Measurements from ENCODE around the gene TMEM184C. TPM values are rescaled to one million over a fixed set of nuclear protein-coding genes. Genes with fewer than 3 reads are reported as not detected.

Gene TMEM184C
- total RNA-seq, 3 donors from 2014 or later, result 21.0 to 32.2 (median 26.9) TPM

DNA sequence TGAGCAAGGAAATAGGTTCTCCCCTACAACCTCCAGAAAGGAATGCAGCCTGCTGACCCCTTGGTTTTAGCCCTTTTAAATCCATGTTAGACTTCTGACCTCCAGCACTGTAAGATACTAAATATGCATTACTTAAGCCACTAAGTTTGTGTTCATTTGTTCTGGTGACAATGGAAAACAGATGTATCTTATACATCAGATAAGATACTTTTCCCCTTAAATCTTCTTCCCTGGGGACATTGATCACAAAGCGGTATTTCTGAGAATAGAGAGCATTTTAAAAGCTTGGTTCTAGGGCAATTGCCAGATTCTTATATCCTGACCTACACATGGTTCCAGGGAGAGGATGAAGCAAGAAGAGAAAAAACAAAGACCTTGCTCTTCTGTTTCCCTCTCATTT, 6.5 kb upstream of the TMEM184C start:
- DNase-seq (ENCODE audit: low spot score in 2 of 2), result no peak
- intact Hi-C loops (cut with DNase I; ENCODE audit: low total_unique reads), result no loop called here
- TF ChIP-seq POLR2A (IDR thresholded peaks at IDR 0.05) (no peak), POLR2AphosphoS5 (IDR thresholded peaks at IDR 0.05) (no peak)
- TF ChIP-seq, protein P1, sequence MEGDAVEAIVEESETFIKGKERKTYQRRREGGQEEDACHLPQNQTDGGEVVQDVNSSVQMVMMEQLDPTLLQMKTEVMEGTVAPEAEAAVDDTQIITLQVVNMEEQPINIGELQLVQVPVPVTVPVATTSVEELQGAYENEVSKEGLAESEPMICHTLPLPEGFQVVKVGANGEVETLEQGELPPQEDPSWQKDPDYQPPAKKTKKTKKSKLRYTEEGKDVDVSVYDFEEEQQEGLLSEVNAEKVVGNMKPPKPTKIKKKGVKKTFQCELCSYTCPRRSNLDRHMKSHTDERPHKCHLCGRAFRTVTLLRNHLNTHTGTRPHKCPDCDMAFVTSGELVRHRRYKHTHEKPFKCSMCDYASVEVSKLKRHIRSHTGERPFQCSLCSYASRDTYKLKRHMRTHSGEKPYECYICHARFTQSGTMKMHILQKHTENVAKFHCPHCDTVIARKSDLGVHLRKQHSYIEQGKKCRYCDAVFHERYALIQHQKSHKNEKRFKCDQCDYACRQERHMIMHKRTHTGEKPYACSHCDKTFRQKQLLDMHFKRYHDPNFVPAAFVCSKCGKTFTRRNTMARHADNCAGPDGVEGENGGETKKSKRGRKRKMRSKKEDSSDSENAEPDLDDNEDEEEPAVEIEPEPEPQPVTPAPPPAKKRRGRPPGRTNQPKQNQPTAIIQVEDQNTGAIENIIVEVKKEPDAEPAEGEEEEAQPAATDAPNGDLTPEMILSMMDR (IDR thresholded peaks at IDR 0.05), result no peak
- H3K27ac ChIP-seq, result no peak overlapping the region
- H3K4me1 ChIP-seq, result no peaks in the 10 kb centered on the region
- H3K4me3 ChIP-seq, result no peak overlapping the region
- no peaks in the 10 kb centered on the region for H3K9me3 ChIP-seq
- no peaks in the 10 kb centered on the region for H3K27me3 ChIP-seq
- H3K36me3 ChIP-seq, result no peaks in the 10 kb centered on the region

DNA sequence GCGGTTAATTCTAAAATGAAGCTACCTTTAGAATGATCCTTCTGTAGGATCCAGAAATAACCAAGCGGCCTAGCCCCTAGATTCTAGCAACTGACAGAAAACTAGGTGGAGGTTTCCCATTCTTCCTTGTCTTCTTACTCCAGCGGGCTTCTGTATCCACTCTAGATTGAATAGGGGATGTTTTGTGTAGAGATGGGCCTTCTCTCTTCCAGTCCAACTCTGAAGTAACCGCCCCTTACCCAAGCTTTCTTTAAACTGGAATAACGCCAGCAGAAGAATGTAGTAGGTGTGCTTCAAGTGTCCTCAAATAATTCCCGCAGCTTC, 386 bp upstream of the TMEM184C start:
- intact Hi-C loops (cut with DNase I; ENCODE audit: low total_unique reads), result no loop called here
- TF ChIP-seq POLR2AphosphoS5 (IDR thresholded peaks at IDR 0.05) (no peak), POLR2A (IDR thresholded peaks at IDR 0.05) (no peak)
- TF ChIP-seq, protein P1 (IDR thresholded peaks at IDR 0.05), result no peak
- H3K27me3 ChIP-seq, result no peaks in the 10 kb centered on the region

DNA sequence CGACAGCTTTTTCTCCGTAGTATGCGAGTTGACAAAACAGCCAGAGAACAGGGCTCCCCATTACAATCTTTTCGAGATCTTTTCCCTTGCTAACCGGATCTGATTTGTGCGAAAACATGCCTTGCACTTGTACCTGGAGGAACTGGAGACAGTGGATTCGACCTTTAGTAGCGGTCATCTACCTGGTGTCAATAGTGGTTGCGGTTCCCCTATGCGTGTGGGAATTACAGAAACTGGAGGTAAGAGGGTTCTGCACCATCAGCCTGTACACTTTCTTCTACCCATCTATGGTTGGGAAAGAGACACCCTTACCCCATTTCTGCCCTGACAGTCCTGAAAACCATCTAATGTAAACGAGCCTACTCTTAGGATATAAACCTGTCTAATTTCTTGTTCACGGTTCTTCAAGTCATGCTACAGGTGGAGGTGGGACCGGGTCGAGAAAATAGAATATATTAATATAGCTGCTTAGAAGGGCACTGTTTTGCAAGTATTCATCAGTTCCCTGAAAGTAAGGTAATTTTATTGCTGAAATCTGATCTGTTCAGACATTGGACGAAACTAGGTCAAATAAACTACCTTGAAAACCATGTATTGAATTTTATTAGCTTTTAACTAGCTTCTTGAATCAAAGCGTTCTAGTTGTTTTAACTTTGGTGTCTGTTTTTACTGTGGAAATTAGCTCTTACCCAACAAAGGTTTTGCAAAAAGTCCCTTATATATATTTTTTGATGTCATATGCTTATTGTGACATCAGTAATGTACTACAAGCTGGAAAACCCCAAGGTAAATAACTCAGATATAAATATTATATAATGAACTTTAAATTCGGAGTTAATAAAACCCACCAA, 869 bp downstream of the TMEM184C start:
- no peaks in the 10 kb centered on the region for H3K27me3 ChIP-seq
- intact Hi-C loops (cut with DNase I; ENCODE audit: low total_unique reads), result no loop called here

More for the DNA sequence above, 386 bp upstream of the TMEM184C start:
- H3K4me1 ChIP-seq, result peaks cover 0 to 17% of the 10 kb centered on the region in 2 donors
- no peaks in the 10 kb centered on the region for H3K9me3 ChIP-seq
- H3K4me3 ChIP-seq, result peak overlapping the region; percentile 63 to 92 (median 87)
- peak overlapping the region; percentile 86 to 91 for H3K27ac ChIP-seq
- no peak for DNase-seq (ENCODE audit: low spot score in 2 of 2)
- no peaks in the 10 kb centered on the region for H3K36me3 ChIP-seq

DNA sequence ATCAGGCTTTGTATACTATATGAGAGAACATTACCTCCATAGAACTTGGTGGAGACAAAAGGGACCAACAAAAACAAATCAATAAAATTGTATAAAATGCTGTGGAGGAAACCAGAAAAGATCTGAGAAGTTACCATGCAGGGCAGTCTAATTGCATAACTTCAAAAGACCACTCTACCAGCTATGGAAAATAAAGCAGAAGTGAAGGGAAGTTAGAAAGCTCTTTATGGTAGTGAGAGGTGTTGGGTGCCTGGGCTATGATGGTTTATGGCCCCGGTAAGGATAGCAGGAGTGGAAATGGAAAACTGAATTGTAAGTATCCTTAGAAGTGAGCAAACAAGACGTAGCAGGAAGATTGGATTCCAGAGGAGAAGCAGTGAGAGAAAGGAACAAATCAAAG, 3.1 kb downstream of the TMEM184C start:
- H3K27me3 ChIP-seq, result no peaks in the 10 kb centered on the region

More for the DNA sequence above, 869 bp downstream of the TMEM184C start:
- TF ChIP-seq POLR2A (IDR thresholded peaks at IDR 0.05) (no peak), POLR2AphosphoS5 (IDR thresholded peaks at IDR 0.05) (no peak)
- TF ChIP-seq, protein P1 (IDR thresholded peaks at IDR 0.05), result no peak
- Histone ChIP-seq H3K27ac (peak overlapping the region; percentile 86 to 91), H3K36me3 (no peaks in the 10 kb centered on the region), H3K9me3 (no peaks in the 10 kb centered on the region), H3K4me3 (peak overlapping the region; percentile 63 to 92 (median 87)), H3K4me1 (peaks cover 0 to 17% of the 10 kb centered on the region in 2 donors)
- DNase-seq (ENCODE audit: low spot score in 2 of 2), result no peak

DNA sequence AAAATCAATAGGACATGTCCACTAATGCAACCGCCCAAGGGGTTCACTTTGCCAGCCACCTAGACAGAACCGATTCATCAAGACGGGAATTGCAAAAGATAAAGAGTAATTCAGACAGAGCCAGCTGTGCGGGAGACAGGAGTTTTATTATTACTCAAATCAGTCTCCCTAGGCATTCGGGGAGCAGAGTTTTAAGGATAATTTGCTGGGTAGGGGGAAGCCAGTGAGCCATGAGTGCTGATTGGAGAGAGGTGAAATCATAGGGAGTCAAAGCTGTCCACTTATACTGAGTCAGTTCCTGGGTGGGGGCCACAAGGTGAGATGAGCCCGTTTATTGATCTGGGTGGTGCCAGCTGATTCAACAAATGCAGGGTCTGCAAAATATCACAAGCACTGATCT, 8.5 kb downstream of the TMEM184C start:
- intact Hi-C loops (cut with DNase I; ENCODE audit: low total_unique reads), result loop anchor here (10.0 kb wide), 1 partner anchor 1349 kb away; no protein-coding TSS in a partner anchor
- no peak for TF ChIP-seq POLR2AphosphoS5 (IDR thresholded peaks at IDR 0.05)
- TF ChIP-seq, protein P1 (IDR thresholded peaks at IDR 0.05), result no peak
- no peak for TF ChIP-seq POLR2A (IDR thresholded peaks at IDR 0.05)
- H3K4me3 ChIP-seq, result no peak overlapping the region
- H3K4me1 ChIP-seq, result peaks cover 0 to 3% of the 10 kb centered on the region in 2 donors
- H3K36me3 ChIP-seq, result peaks cover 16% of the 10 kb centered on the region
- no peaks in the 10 kb centered on the region for H3K9me3 ChIP-seq
- no peak for DNase-seq (ENCODE audit: low spot score in 2 of 2)
- H3K27ac ChIP-seq, result no peak overlapping the region
- no peaks in the 10 kb centered on the region for H3K27me3 ChIP-seq

More for the DNA sequence above, 3.1 kb downstream of the TMEM184C start:
- TF ChIP-seq POLR2AphosphoS5 (IDR thresholded peaks at IDR 0.05), result no peak
- Histone ChIP-seq H3K36me3 (peaks cover 4% of the 10 kb centered on the region), H3K27ac (no peak overlapping the region), H3K4me3 (no peak overlapping the region), H3K9me3 (no peaks in the 10 kb centered on the region), H3K4me1 (peaks cover 0 to 17% of the 10 kb centered on the region in 2 donors)
- intact Hi-C loops (cut with DNase I; ENCODE audit: low total_unique reads), result loop anchor here (10.0 kb wide), 1 partner anchor 1354 kb away; no protein-coding TSS in a partner anchor
- no peak for DNase-seq (ENCODE audit: low spot score in 2 of 2)

Data from breast epithelium (tissue), 4 donors.